SK-N-MC (cell line): ENCODE results near the gene TEX13A.

Experiments used
- DNase-seq: peaks from one replicate; pipeline ENCODE4 v3.0.0-alpha.2; 2011; ENCODE audit warnings: low read depth, low spot score
- H3K27ac ChIP-seq: fragments of 200-600 bp; sonication (generic); 2 replicates; pipeline ENCODE4 v1.5.1; 2016; ENCODE audit warnings: mixed run types
- H3K36me3 ChIP-seq: fragments of 200-600 bp; sonication (generic); 2 replicates; pipeline ENCODE4 v1.6.1; 2017; ENCODE audit warnings: antibody characterized with exemption, low read length, mixed read lengths; ENCODE audit not compliant: insufficient read depth
- H3K4me3 ChIP-seq: fragments of 200-600 bp; sonication (generic); 2 replicates; pipeline ENCODE4 v1.5.1; 2016
- H3K9ac ChIP-seq: fragments of 200-600 bp; sonication (generic); 2 replicates; pipeline ENCODE4 v1.8.0; 2017; ENCODE audit warnings: mixed run types, mixed read lengths; ENCODE audit not compliant: insufficient read length
- H3K9me3 ChIP-seq: fragments of 200-600 bp; sonication (generic); 2 replicates; pipeline ENCODE4 v1.6.1; 2017; ENCODE audit warnings: low read depth, mild to moderate bottlenecking, antibody characterized with exemption, low read length, moderate library complexity, mixed read lengths
- EZH2 ChIP-seq: fragments of 200-600 bp; sonication (generic); IDR thresholded peaks from one replicate; pipeline ENCODE4 v1.6.1; 2017; ENCODE audit warnings: antibody characterized with exemption
- FOXP2 ChIP-seq: optimal IDR thresholded peaks from 2 replicates; pipeline ENCODE3; 2011; ENCODE audit warnings: mild to moderate bottlenecking, moderate library complexity; ENCODE audit not compliant: insufficient read depth; ENCODE audit errors: extremely low read length, control extremely low read depth
- POLR2AphosphoS5 ChIP-seq: IDR thresholded peaks from 2 replicates; pipeline ENCODE4 v1.6.1; 2012; ENCODE audit warnings: mild to moderate bottlenecking, low read depth, low read length, borderline replicate concordance

The TEX13A gene

GRCh38 chrX:105191878-105192277 lies 28.6 kb downstream of the TEX13A start:
- Histone ChIP-seq H3K9ac (no peak overlapping the region), H3K9me3 (no peaks in the 10 kb centered on the region), H3K27ac (no peak overlapping the region), H3K4me3 (no peak overlapping the region), H3K36me3 (no peaks in the 10 kb centered on the region)
- no peak for DNase-seq
- TF ChIP-seq EZH2 (no peak), FOXP2 (no peak), POLR2AphosphoS5 (no peak)

- Histone ChIP-seq H3K9me3 (no peaks in the 10 kb centered on the region), H3K36me3 (no peaks in the 10 kb centered on the region), H3K9ac (no peak overlapping the region), H3K4me3 (no peak overlapping the region), H3K27ac (no peak overlapping the region)
- TF ChIP-seq FOXP2 (no peak), EZH2 (no peak), POLR2AphosphoS5 (no peak)
- DNase-seq = peak; percentile 18
Observed at GRCh38 chrX:105190252-105190853, 30.1 kb downstream of the TEX13A start.

- H3K9me3 ChIP-seq = no peaks in the 10 kb centered on the region
- H3K36me3 ChIP-seq = no peaks in the 10 kb centered on the region
- no peak overlapping the region for H3K9ac ChIP-seq
- no peak for TF ChIP-seq POLR2AphosphoS5
- no peak for TF ChIP-seq FOXP2
- no peak for TF ChIP-seq EZH2
- DNase-seq = no peak
- no peak overlapping the region for H3K27ac ChIP-seq
- H3K4me3 ChIP-seq = no peak overlapping the region
Observed at GRCh38 chrX:105189093-105189492, 31.4 kb downstream of the TEX13A start.

- DNase-seq = no peak
- no peaks in the 10 kb centered on the region for H3K36me3 ChIP-seq
- H3K4me3 ChIP-seq = no peak overlapping the region
- no peak for TF ChIP-seq EZH2
- no peak for TF ChIP-seq FOXP2
- no peak for TF ChIP-seq POLR2AphosphoS5
- H3K9me3 ChIP-seq = no peaks in the 10 kb centered on the region
- H3K9ac ChIP-seq = no peak overlapping the region
- no peak overlapping the region for H3K27ac ChIP-seq
Observed at GRCh38 chrX:105179644-105180043, 40.9 kb downstream of the TEX13A start.

GRCh38 chrX:105173071-105173470 lies 47.4 kb downstream of the TEX13A start:
- TF ChIP-seq FOXP2 = no peak
- TF ChIP-seq POLR2AphosphoS5 = no peak
- TF ChIP-seq EZH2 = no peak
- no peaks in the 10 kb centered on the region for H3K9me3 ChIP-seq
- H3K4me3 ChIP-seq = no peak overlapping the region
- H3K36me3 ChIP-seq = no peaks in the 10 kb centered on the region
- no peak overlapping the region for H3K27ac ChIP-seq
- DNase-seq = no peak
- H3K9ac ChIP-seq = no peak overlapping the region
